IPS-18a (cell line): ENCODE results near the gene FGF22.
"Not testable (repeated sequence)": the region's sequence is repeated elsewhere in the genome, so short reads cannot be mapped to it uniquely, and the experiment has no call there.

ENCODE experiments used
- H3K27ac ChIP-seq: one replicate; pipeline ENCODE4 v1.5.1; 2013; ENCODE audit warnings: low read length
- H3K27me3 ChIP-seq: one replicate; pipeline ENCODE4 v1.6.1; 2013; ENCODE audit warnings: mild to moderate bottlenecking, low read length; ENCODE audit not compliant: control insufficient read depth, insufficient read depth
- H3K36me3 ChIP-seq: one replicate; pipeline ENCODE4 v1.6.1; 2013; ENCODE audit warnings: low read depth, low read length; ENCODE audit not compliant: control insufficient read depth
- H3K4me1 ChIP-seq: one replicate; pipeline ENCODE4 v1.6.1; 2013; ENCODE audit warnings: low read depth, low read length; ENCODE audit not compliant: control insufficient read depth
- H3K4me3 ChIP-seq: one replicate; pipeline ENCODE4 v1.5.1; 2013; ENCODE audit warnings: low read length
- H3K9ac ChIP-seq: one replicate; pipeline ENCODE4 v1.6.1; 2013; ENCODE audit warnings: mild to moderate bottlenecking, low read length, moderate library complexity
- H3K9me3 ChIP-seq: one replicate; pipeline ENCODE4 v1.6.1; 2013; ENCODE audit warnings: low read depth, low read length; ENCODE audit not compliant: control insufficient read depth

Gene FGF22

GRCh38 chr19:626566-626965, 13.1 kb upstream of the FGF22 start:
- H3K9ac ChIP-seq, H3K4me3 ChIP-seq, H3K4me1 ChIP-seq, H3K9me3 ChIP-seq, H3K27me3 ChIP-seq, H3K27ac ChIP-seq: not testable (repeated sequence)
- H3K36me3 ChIP-seq: peaks cover 18% of the 10 kb centered on the region

- Histone ChIP-seq H3K27ac (no peak overlapping the region), H3K9me3 (no peaks in the 10 kb centered on the region)
Observed at GRCh38 chr19:628168-628567, 11.5 kb upstream of the FGF22 start.

GRCh38 chr19:629515-629914, 10.2 kb upstream of the FGF22 start:
- H3K4me1 ChIP-seq, H3K9me3 ChIP-seq, H3K9ac ChIP-seq, H3K27ac ChIP-seq, H3K4me3 ChIP-seq, H3K27me3 ChIP-seq: not testable (repeated sequence)
- H3K36me3 ChIP-seq: peaks cover 14% of the 10 kb centered on the region

More at GRCh38 chr19:628168-628567, 11.5 kb upstream of the FGF22 start:
- H3K36me3 ChIP-seq: peaks cover 18% of the 10 kb centered on the region
- no peaks in the 10 kb centered on the region for H3K27me3 ChIP-seq
- H3K4me1 ChIP-seq: no peaks in the 10 kb centered on the region
- no peak overlapping the region for H3K9ac ChIP-seq
- no peak overlapping the region for H3K4me3 ChIP-seq

- no peaks in the 10 kb centered on the region for H3K27me3 ChIP-seq
- peaks cover 13% of the 10 kb centered on the region for H3K36me3 ChIP-seq
- H3K27ac ChIP-seq: no peak overlapping the region
- no peaks in the 10 kb centered on the region for H3K9me3 ChIP-seq
- no peak overlapping the region for H3K9ac ChIP-seq
- H3K4me3 ChIP-seq: no peak overlapping the region
- H3K4me1 ChIP-seq: peaks cover 3% of the 10 kb centered on the region
Observed at GRCh38 chr19:629961-630714, 9.5 kb upstream of the FGF22 start.

- Histone ChIP-seq H3K9me3 (no peaks in the 10 kb centered on the region), H3K9ac (peak overlapping the region; percentile 86), H3K27ac (no peak overlapping the region), H3K27me3 (peaks cover 4% of the 10 kb centered on the region), H3K4me3 (peak overlapping the region; percentile 96), H3K4me1 (peaks cover 3% of the 10 kb centered on the region), H3K36me3 (peaks cover 9% of the 10 kb centered on the region)
Observed at GRCh38 chr19:632579-633067, 7.1 kb upstream of the FGF22 start.

GRCh38 chr19:633068-633785, 6.5 kb upstream of the FGF22 start, which contains the start of gene POLRMT:
Gene POLRMT (minus strand): TSS chr19:633537. CDS start chr19:633512, 25 bp downstream.
- peak within 1 kb of the TSS; percentile 86 for H3K9ac ChIP-seq
- peak within 1 kb of the TSS; percentile 96 for H3K4me3 ChIP-seq
- no peaks in the 10 kb centered on the region for H3K9me3 ChIP-seq
- peak within 1 kb of the TSS; percentile 20 for H3K27ac ChIP-seq
- peaks cover 9% of the 10 kb centered on the region for H3K36me3 ChIP-seq
- peaks cover 10% of the 10 kb centered on the region for H3K27me3 ChIP-seq
- H3K4me1 ChIP-seq: peaks cover 3% of the 10 kb centered on the region

GRCh38 chr19:633786-634639, 5.7 kb upstream of the FGF22 start:
- Histone ChIP-seq H3K4me3 (peak overlapping the region; percentile 96), H3K9me3 (no peaks in the 10 kb centered on the region), H3K4me1 (peaks cover 3% of the 10 kb centered on the region), H3K27me3 (peaks cover 18% of the 10 kb centered on the region), H3K9ac (peak overlapping the region; percentile 86), H3K36me3 (peaks cover 9% of the 10 kb centered on the region), H3K27ac (peak overlapping the region; percentile 8)

- Histone ChIP-seq H3K4me3 (no peak overlapping the region), H3K9me3 (no peaks in the 10 kb centered on the region), H3K27ac (no peak overlapping the region), H3K36me3 (peaks cover 9% of the 10 kb centered on the region), H3K4me1 (peaks cover 3% of the 10 kb centered on the region), H3K27me3 (peaks cover 23% of the 10 kb centered on the region), H3K9ac (no peak overlapping the region)
Observed at GRCh38 chr19:634975-635652, 4.6 kb upstream of the FGF22 start.

GRCh38 chr19:638906-639252, 800 bp upstream of the FGF22 start:
- H3K27me3 ChIP-seq: peaks cover 23% of the 10 kb centered on the region
- no peaks in the 10 kb centered on the region for H3K36me3 ChIP-seq
- no peak overlapping the region for H3K9ac ChIP-seq
- no peak overlapping the region for H3K27ac ChIP-seq
- no peak overlapping the region for H3K4me3 ChIP-seq
- H3K4me1 ChIP-seq: peaks cover 3% of the 10 kb centered on the region
- H3K9me3 ChIP-seq: no peaks in the 10 kb centered on the region

GRCh38 chr19:640161-640558, 481 bp downstream of the FGF22 start:
- no peak overlapping the region for H3K4me3 ChIP-seq

More at GRCh38 chr19:640161-640558, 481 bp downstream of the FGF22 start:
- Histone ChIP-seq H3K36me3 (peaks cover 3% of the 10 kb centered on the region), H3K9ac (no peak overlapping the region), H3K27ac (no peak overlapping the region), H3K27me3 (peaks cover 23% of the 10 kb centered on the region), H3K4me1 (no peaks in the 10 kb centered on the region), H3K9me3 (no peaks in the 10 kb centered on the region)
